Lower leg skin (tissue), 3 donors: ENCODE data around the gene GAGE10.
"Not testable (repeated sequence)": the region's sequence is repeated elsewhere in the genome, so short reads cannot be mapped to it uniquely, and the experiment has no call there.

ENCODE experiments used
- POLR2A ChIP-seq, 2 donors: fragments of 450-650 bp; IDR thresholded peaks; one replicate each; pipeline ENCODE4 v1.6.1; 2016 to 2017; ENCODE audit warnings: antibody characterized with exemption in 2 of 2, mild to moderate bottlenecking in 1 of 2, moderate library complexity in 1 of 2
- TF ChIP-seq, protein P1 (sequence below), 3 donors: fragments of 450-650 bp; IDR thresholded peaks; one replicate each; pipeline ENCODE4 v1.5.1; 2016; ENCODE audit warnings: antibody characterized with exemption in 3 of 3, mild to moderate bottlenecking in 3 of 3, moderate library complexity in 2 of 3

DNA sequence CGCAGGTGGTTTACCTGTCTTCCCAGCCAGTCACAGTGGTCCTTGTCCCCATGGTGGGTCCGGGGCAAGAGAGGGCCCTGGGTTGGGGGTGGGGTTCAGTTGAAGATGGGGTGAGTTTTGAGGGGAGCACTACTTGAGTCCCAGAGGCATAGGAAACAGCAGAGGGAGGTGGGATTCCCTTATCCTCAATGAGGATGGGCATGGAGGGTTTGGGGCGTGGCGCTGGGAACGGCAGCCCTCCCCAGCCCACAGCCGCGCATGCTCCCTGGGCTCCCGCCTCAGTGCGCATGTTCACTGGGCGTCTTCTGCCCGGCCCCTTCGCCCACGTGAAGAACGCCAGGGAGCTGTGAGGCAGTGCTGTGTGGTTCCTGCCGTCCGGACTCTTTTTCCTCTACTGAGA is 18.3 kb downstream of the GAGE10 start, which contains the start of gene GAGE12J:
- TF ChIP-seq POLR2A (IDR thresholded peaks at IDR 0.05) = not testable (repeated sequence)
- TF ChIP-seq, protein P1, sequence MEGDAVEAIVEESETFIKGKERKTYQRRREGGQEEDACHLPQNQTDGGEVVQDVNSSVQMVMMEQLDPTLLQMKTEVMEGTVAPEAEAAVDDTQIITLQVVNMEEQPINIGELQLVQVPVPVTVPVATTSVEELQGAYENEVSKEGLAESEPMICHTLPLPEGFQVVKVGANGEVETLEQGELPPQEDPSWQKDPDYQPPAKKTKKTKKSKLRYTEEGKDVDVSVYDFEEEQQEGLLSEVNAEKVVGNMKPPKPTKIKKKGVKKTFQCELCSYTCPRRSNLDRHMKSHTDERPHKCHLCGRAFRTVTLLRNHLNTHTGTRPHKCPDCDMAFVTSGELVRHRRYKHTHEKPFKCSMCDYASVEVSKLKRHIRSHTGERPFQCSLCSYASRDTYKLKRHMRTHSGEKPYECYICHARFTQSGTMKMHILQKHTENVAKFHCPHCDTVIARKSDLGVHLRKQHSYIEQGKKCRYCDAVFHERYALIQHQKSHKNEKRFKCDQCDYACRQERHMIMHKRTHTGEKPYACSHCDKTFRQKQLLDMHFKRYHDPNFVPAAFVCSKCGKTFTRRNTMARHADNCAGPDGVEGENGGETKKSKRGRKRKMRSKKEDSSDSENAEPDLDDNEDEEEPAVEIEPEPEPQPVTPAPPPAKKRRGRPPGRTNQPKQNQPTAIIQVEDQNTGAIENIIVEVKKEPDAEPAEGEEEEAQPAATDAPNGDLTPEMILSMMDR (IDR thresholded peaks at IDR 0.05) = not testable (repeated sequence)
